Measurements from ENCODE around the gene ENOX1.

ENOX1 gene

GRCh38 chr13:43757266-43757665 is 29.5 kb downstream of the ENOX1 start:
- H3K9me3 ChIP-seq (ENCODE audit: control insufficient read depth in 5 of 5, low read length in 5 of 5), result no peaks in the 10 kb centered on the region

GRCh38 chr13:43755844-43756243 is 30.9 kb downstream of the ENOX1 start:
- no peaks in the 10 kb centered on the region for H3K36me3 ChIP-seq (ENCODE audit: control insufficient read depth in 5 of 5, insufficient read depth in 5 of 5, low read length in 5 of 5)
- no peak overlapping the region for H3K9ac ChIP-seq (ENCODE audit: low read length in 5 of 5)
- no peaks in the 10 kb centered on the region for H3K9me3 ChIP-seq (ENCODE audit: control insufficient read depth in 5 of 5, low read length in 5 of 5)
- H3K4me1 ChIP-seq (ENCODE audit: control insufficient read depth in 5 of 5, insufficient read depth in 5 of 5, low read length in 5 of 5), result no peaks in the 10 kb centered on the region
- H3K4me3 ChIP-seq (ENCODE audit: low read depth in 1 of 5, low read length in 5 of 5), result no peak overlapping the region
- H3K27ac ChIP-seq (ENCODE audit: low read depth, low read length), result no peak overlapping the region
- H3K27me3 ChIP-seq (ENCODE audit: control insufficient read depth in 5 of 5, insufficient read depth in 4 of 5, low read length in 5 of 5), result no peaks in the 10 kb centered on the region

More at GRCh38 chr13:43757266-43757665, 29.5 kb downstream of the ENOX1 start:
- Histone ChIP-seq H3K27ac (ENCODE audit: low read depth, low read length) (no peak overlapping the region), H3K36me3 (ENCODE audit: control insufficient read depth in 5 of 5, insufficient read depth in 5 of 5, low read length in 5 of 5) (no peaks in the 10 kb centered on the region), H3K9ac (ENCODE audit: low read length in 5 of 5) (no peak overlapping the region), H3K27me3 (ENCODE audit: control insufficient read depth in 5 of 5, insufficient read depth in 4 of 5, low read length in 5 of 5) (no peaks in the 10 kb centered on the region), H3K4me3 (ENCODE audit: low read depth in 1 of 5, low read length in 5 of 5) (no peak overlapping the region), H3K4me1 (ENCODE audit: control insufficient read depth in 5 of 5, insufficient read depth in 5 of 5, low read length in 5 of 5) (no peaks in the 10 kb centered on the region)

- Histone ChIP-seq H3K27me3 (ENCODE audit: control insufficient read depth in 5 of 5, insufficient read depth in 4 of 5, low read length in 5 of 5) (no peaks in the 10 kb centered on the region), H3K9me3 (ENCODE audit: control insufficient read depth in 5 of 5, low read length in 5 of 5) (no peaks in the 10 kb centered on the region), H3K36me3 (ENCODE audit: control insufficient read depth in 5 of 5, insufficient read depth in 5 of 5, low read length in 5 of 5) (no peaks in the 10 kb centered on the region), H3K9ac (ENCODE audit: low read length in 5 of 5) (no peak overlapping the region), H3K4me3 (ENCODE audit: low read depth in 1 of 5, low read length in 5 of 5) (no peak overlapping the region), H3K27ac (ENCODE audit: low read depth, low read length) (no peak overlapping the region), H3K4me1 (ENCODE audit: control insufficient read depth in 5 of 5, insufficient read depth in 5 of 5, low read length in 5 of 5) (peaks cover 0 to 4% (median 0%) of the 10 kb centered on the region in 5 donors)
These were observed 35.1 kb downstream of the ENOX1 start for GRCh38 chr13:43751624-43752023.

- Histone ChIP-seq H3K27ac (ENCODE audit: low read depth, low read length) (no peak overlapping the region), H3K4me3 (ENCODE audit: low read depth in 1 of 5, low read length in 5 of 5) (no peak overlapping the region), H3K9me3 (ENCODE audit: control insufficient read depth in 5 of 5, low read length in 5 of 5) (no peaks in the 10 kb centered on the region), H3K27me3 (ENCODE audit: control insufficient read depth in 5 of 5, insufficient read depth in 4 of 5, low read length in 5 of 5) (no peaks in the 10 kb centered on the region), H3K4me1 (ENCODE audit: control insufficient read depth in 5 of 5, insufficient read depth in 5 of 5, low read length in 5 of 5) (peaks cover 0 to 4% (median 0%) of the 10 kb centered on the region in 5 donors), H3K9ac (ENCODE audit: low read length in 5 of 5) (no peak overlapping the region), H3K36me3 (ENCODE audit: control insufficient read depth in 5 of 5, insufficient read depth in 5 of 5, low read length in 5 of 5) (no peaks in the 10 kb centered on the region)
These were observed 37.3 kb downstream of the ENOX1 start for GRCh38 chr13:43749503-43749902.

GRCh38 chr13:43744261-43745031 is 42.3 kb downstream of the ENOX1 start:
- Histone ChIP-seq H3K4me1 (ENCODE audit: control insufficient read depth in 5 of 5, insufficient read depth in 5 of 5, low read length in 5 of 5) (no peaks in the 10 kb centered on the region), H3K9ac (ENCODE audit: low read length in 5 of 5) (no peak overlapping the region), H3K4me3 (ENCODE audit: low read depth in 1 of 5, low read length in 5 of 5) (no peak overlapping the region), H3K27me3 (ENCODE audit: control insufficient read depth in 5 of 5, insufficient read depth in 4 of 5, low read length in 5 of 5) (no peaks in the 10 kb centered on the region), H3K27ac (ENCODE audit: low read depth, low read length) (no peak overlapping the region), H3K36me3 (ENCODE audit: control insufficient read depth in 5 of 5, insufficient read depth in 5 of 5, low read length in 5 of 5) (no peaks in the 10 kb centered on the region), H3K9me3 (ENCODE audit: control insufficient read depth in 5 of 5, low read length in 5 of 5) (no peaks in the 10 kb centered on the region)

GRCh38 chr13:43742911-43743310 is 43.9 kb downstream of the ENOX1 start:
- no peaks in the 10 kb centered on the region for H3K36me3 ChIP-seq (ENCODE audit: control insufficient read depth in 5 of 5, insufficient read depth in 5 of 5, low read length in 5 of 5)
- H3K9ac ChIP-seq (ENCODE audit: low read length in 5 of 5), result no peak overlapping the region
- H3K27me3 ChIP-seq (ENCODE audit: control insufficient read depth in 5 of 5, insufficient read depth in 4 of 5, low read length in 5 of 5), result no peaks in the 10 kb centered on the region
- H3K4me1 ChIP-seq (ENCODE audit: control insufficient read depth in 5 of 5, insufficient read depth in 5 of 5, low read length in 5 of 5), result no peaks in the 10 kb centered on the region
- no peaks in the 10 kb centered on the region for H3K9me3 ChIP-seq (ENCODE audit: control insufficient read depth in 5 of 5, low read length in 5 of 5)
- H3K4me3 ChIP-seq (ENCODE audit: low read depth in 1 of 5, low read length in 5 of 5), result no peak overlapping the region
- H3K27ac ChIP-seq (ENCODE audit: low read depth, low read length), result no peak overlapping the region

GRCh38 chr13:43737392-43737923 is 49.3 kb downstream of the ENOX1 start:
- Histone ChIP-seq H3K27me3 (ENCODE audit: control insufficient read depth in 5 of 5, insufficient read depth in 4 of 5, low read length in 5 of 5) (no peaks in the 10 kb centered on the region), H3K4me1 (ENCODE audit: control insufficient read depth in 5 of 5, insufficient read depth in 5 of 5, low read length in 5 of 5) (no peaks in the 10 kb centered on the region), H3K27ac (ENCODE audit: low read depth, low read length) (no peak overlapping the region), H3K9ac (ENCODE audit: low read length in 5 of 5) (no peak overlapping the region), H3K36me3 (ENCODE audit: control insufficient read depth in 5 of 5, insufficient read depth in 5 of 5, low read length in 5 of 5) (no peaks in the 10 kb centered on the region), H3K9me3 (ENCODE audit: control insufficient read depth in 5 of 5, low read length in 5 of 5) (no peaks in the 10 kb centered on the region), H3K4me3 (ENCODE audit: low read depth in 1 of 5, low read length in 5 of 5) (no peak overlapping the region)

- Histone ChIP-seq H3K9me3 (ENCODE audit: control insufficient read depth in 5 of 5, low read length in 5 of 5) (no peaks in the 10 kb centered on the region), H3K36me3 (ENCODE audit: control insufficient read depth in 5 of 5, insufficient read depth in 5 of 5, low read length in 5 of 5) (no peaks in the 10 kb centered on the region), H3K9ac (ENCODE audit: low read length in 5 of 5) (no peak overlapping the region), H3K4me1 (ENCODE audit: control insufficient read depth in 5 of 5, insufficient read depth in 5 of 5, low read length in 5 of 5) (peaks cover 0 to 12% (median 7%) of the 10 kb centered on the region in 5 donors), H3K27ac (ENCODE audit: low read depth, low read length) (no peak overlapping the region), H3K27me3 (ENCODE audit: control insufficient read depth in 5 of 5, insufficient read depth in 4 of 5, low read length in 5 of 5) (no peaks in the 10 kb centered on the region), H3K4me3 (ENCODE audit: low read depth in 1 of 5, low read length in 5 of 5) (no peak overlapping the region)
These were observed 54.0 kb downstream of the ENOX1 start for GRCh38 chr13:43732726-43733125.

- Histone ChIP-seq H3K9me3 (ENCODE audit: control insufficient read depth in 5 of 5, low read length in 5 of 5) (no peaks in the 10 kb centered on the region), H3K27me3 (ENCODE audit: control insufficient read depth in 5 of 5, insufficient read depth in 4 of 5, low read length in 5 of 5) (no peaks in the 10 kb centered on the region), H3K36me3 (ENCODE audit: control insufficient read depth in 5 of 5, insufficient read depth in 5 of 5, low read length in 5 of 5) (no peaks in the 10 kb centered on the region), H3K9ac (ENCODE audit: low read length in 5 of 5) (no peak overlapping the region), H3K4me3 (ENCODE audit: low read depth in 1 of 5, low read length in 5 of 5) (no peak overlapping the region), H3K27ac (ENCODE audit: low read depth, low read length) (no peak overlapping the region), H3K4me1 (ENCODE audit: control insufficient read depth in 5 of 5, insufficient read depth in 5 of 5, low read length in 5 of 5) (peaks cover 0 to 13% (median 7%) of the 10 kb centered on the region in 5 donors)
These were observed 55.5 kb downstream of the ENOX1 start for GRCh38 chr13:43731296-43731695.

- Histone ChIP-seq H3K36me3 (ENCODE audit: control insufficient read depth in 5 of 5, insufficient read depth in 5 of 5, low read length in 5 of 5) (no peaks in the 10 kb centered on the region), H3K27ac (ENCODE audit: low read depth, low read length) (no peak overlapping the region), H3K4me1 (ENCODE audit: control insufficient read depth in 5 of 5, insufficient read depth in 5 of 5, low read length in 5 of 5) (peaks cover 0 to 13% (median 7%) of the 10 kb centered on the region in 5 donors), H3K9ac (ENCODE audit: low read length in 5 of 5) (no peak overlapping the region), H3K27me3 (ENCODE audit: control insufficient read depth in 5 of 5, insufficient read depth in 4 of 5, low read length in 5 of 5) (no peaks in the 10 kb centered on the region), H3K9me3 (ENCODE audit: control insufficient read depth in 5 of 5, low read length in 5 of 5) (no peaks in the 10 kb centered on the region), H3K4me3 (ENCODE audit: low read depth in 1 of 5, low read length in 5 of 5) (no peak overlapping the region)
These were observed 56.1 kb downstream of the ENOX1 start for GRCh38 chr13:43730642-43731041.
